22Rv1 (cell line): ENCODE measurements around the gene TOR1B.

ENCODE experiments used
- ZFX ChIP-seq: fragments of 450-650 bp; IDR thresholded peaks from 2 replicates; pipeline ENCODE4 v1.6.1; 2017; ENCODE audit warnings: antibody characterized with exemption, borderline replicate concordance
- TF ChIP-seq, protein P1 (sequence below): fragments of 450-650 bp; IDR thresholded peaks from 2 replicates; pipeline ENCODE4 v1.5.1; 2017; ENCODE audit warnings: mild to moderate bottlenecking

GRCh38 chr9:129773262-129774048 is 29.5 kb upstream of the TOR1B start:
- TF ChIP-seq, protein P1, sequence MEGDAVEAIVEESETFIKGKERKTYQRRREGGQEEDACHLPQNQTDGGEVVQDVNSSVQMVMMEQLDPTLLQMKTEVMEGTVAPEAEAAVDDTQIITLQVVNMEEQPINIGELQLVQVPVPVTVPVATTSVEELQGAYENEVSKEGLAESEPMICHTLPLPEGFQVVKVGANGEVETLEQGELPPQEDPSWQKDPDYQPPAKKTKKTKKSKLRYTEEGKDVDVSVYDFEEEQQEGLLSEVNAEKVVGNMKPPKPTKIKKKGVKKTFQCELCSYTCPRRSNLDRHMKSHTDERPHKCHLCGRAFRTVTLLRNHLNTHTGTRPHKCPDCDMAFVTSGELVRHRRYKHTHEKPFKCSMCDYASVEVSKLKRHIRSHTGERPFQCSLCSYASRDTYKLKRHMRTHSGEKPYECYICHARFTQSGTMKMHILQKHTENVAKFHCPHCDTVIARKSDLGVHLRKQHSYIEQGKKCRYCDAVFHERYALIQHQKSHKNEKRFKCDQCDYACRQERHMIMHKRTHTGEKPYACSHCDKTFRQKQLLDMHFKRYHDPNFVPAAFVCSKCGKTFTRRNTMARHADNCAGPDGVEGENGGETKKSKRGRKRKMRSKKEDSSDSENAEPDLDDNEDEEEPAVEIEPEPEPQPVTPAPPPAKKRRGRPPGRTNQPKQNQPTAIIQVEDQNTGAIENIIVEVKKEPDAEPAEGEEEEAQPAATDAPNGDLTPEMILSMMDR: no peak
- no peak for TF ChIP-seq ZFX
